ENCODE data around the gene TIAM1.
A peak's percentile ranks its signal among the peaks of the same experiment; 100 is the strongest.

TIAM1 gene

GRCh38 chr21:31173881-31174555, 170.0 kb downstream of the TIAM1 start:
- DNase-seq (ENCODE audit: low read depth in 3 of 3) = peak in 2 of 3 experiments; percentile 65

GRCh38 chr21:31172328-31172727, 171.7 kb downstream of the TIAM1 start:
- DNase-seq (ENCODE audit: low read depth in 3 of 3) = no peak

- DNase-seq (ENCODE audit: low read depth in 3 of 3) = no peak
These were observed 179.1 kb downstream of the TIAM1 start for GRCh38 chr21:31164713-31165694.

GRCh38 chr21:31162827-31163226, 181.2 kb downstream of the TIAM1 start:
- no peak for DNase-seq (ENCODE audit: low read depth in 3 of 3)

GRCh38 chr21:31162079-31162699, 181.9 kb downstream of the TIAM1 start:
- no peak for DNase-seq (ENCODE audit: low read depth in 3 of 3)

GRCh38 chr21:31161157-31161556, 182.9 kb downstream of the TIAM1 start:
- no peak for DNase-seq (ENCODE audit: low read depth in 3 of 3)

- DNase-seq (ENCODE audit: low read depth in 3 of 3) = no peak
These were observed 184.3 kb downstream of the TIAM1 start for GRCh38 chr21:31159808-31160207.

GRCh38 chr21:31158789-31159581, 185.1 kb downstream of the TIAM1 start:
- no peak for DNase-seq (ENCODE audit: low read depth in 3 of 3)

GRCh38 chr21:31157756-31158155, 186.3 kb downstream of the TIAM1 start:
- DNase-seq (ENCODE audit: low read depth in 3 of 3) = no peak

GRCh38 chr21:31156662-31157061, 187.4 kb downstream of the TIAM1 start:
- no peak for DNase-seq (ENCODE audit: low read depth in 3 of 3)

GRCh38 chr21:31156169-31156568, 187.9 kb downstream of the TIAM1 start:
- no peak for DNase-seq (ENCODE audit: low read depth in 3 of 3)

GRCh38 chr21:31151156-31152045, 192.7 kb downstream of the TIAM1 start:
- DNase-seq (ENCODE audit: low read depth in 3 of 3) = no peak

- DNase-seq (ENCODE audit: low read depth in 3 of 3) = no peak
These were observed 198.8 kb downstream of the TIAM1 start for GRCh38 chr21:31145274-31145673.

- DNase-seq (ENCODE audit: low read depth in 3 of 3) = no peak
These were observed 201.0 kb downstream of the TIAM1 start for GRCh38 chr21:31143036-31143435.

GRCh38 chr21:31142600-31142999, 201.5 kb downstream of the TIAM1 start:
- peak in 1 of 3 experiments; percentile 21 for DNase-seq (ENCODE audit: low read depth in 3 of 3)

- DNase-seq (ENCODE audit: low read depth in 3 of 3) = no peak
These were observed 202.6 kb downstream of the TIAM1 start for GRCh38 chr21:31141389-31142000.

GRCh38 chr21:31140676-31141075, 203.4 kb downstream of the TIAM1 start:
- no peak for DNase-seq (ENCODE audit: low read depth in 3 of 3)

- no peak for DNase-seq (ENCODE audit: low read depth in 3 of 3)
These were observed 204.0 kb downstream of the TIAM1 start for GRCh38 chr21:31140025-31140424.

GRCh38 chr21:31137960-31138359, 206.1 kb downstream of the TIAM1 start:
- DNase-seq (ENCODE audit: low read depth in 3 of 3) = no peak

GRCh38 chr21:31136891-31137290, 207.2 kb downstream of the TIAM1 start:
- DNase-seq (ENCODE audit: low read depth in 3 of 3) = no peak
